Fibroblast of lung (primary cell): ENCODE data around the gene ZG16.

Experiments
- EZH2 ChIP-seq: IDR thresholded peaks from 2 replicates; pipeline ENCODE4 v1.5.1; 2012; ENCODE audit warnings: low read length, control low read depth, mild to moderate bottlenecking; ENCODE audit errors: missing control alignments
- TF ChIP-seq, protein P1 (sequence below), 2 donors: IDR thresholded peaks in 1 of 2; conservative IDR thresholded peaks in 1 of 2; 1 replicate in 1 of 2; 2 replicates in 1 of 2; pipeline ENCODE4 v1.5.1; 2011 to 2012; ENCODE audit warnings: low read length in 2 of 2, control low read depth in 1 of 2, inconsistent platforms in 1 of 2, low read depth in 1 of 2, mild to moderate bottlenecking in 1 of 2

DNA sequence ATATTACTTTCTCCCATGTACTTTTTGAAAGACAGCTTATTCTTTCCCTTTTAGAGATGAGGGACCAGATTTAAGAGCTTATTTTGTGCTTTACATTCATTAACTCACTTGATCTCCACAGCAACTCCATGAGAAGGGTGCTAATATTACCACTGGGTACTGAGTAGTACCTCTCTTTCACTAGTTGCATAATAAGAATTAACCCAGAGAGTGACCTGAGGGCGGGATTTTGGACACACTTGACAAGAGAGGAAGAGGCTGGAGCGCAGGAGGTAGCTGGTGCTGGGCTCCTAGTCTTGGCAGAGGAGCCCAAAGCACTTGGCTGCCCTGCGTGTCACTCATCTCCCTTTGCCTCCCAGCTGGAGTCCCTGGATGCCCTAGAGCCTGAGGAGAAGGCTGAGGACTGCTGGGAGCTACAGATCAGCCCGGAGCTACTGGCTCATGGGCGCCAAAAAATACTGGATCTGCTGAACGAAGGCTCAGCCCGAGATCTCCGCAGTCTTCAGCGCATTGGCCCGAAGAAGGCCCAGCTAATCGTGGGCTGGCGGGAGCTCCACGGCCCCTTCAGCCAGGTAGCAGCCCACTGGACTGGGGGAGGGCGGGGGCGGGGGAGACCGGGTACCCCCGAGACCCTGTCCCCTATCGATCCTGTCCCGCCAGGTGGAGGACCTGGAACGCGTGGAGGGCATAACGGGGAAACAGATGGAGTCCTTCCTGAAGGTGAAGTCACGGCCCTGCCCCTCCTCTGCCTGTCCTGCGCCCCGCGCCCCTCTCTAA, 26.6 kb downstream of the ZG16 start:
- TF ChIP-seq, protein P1, sequence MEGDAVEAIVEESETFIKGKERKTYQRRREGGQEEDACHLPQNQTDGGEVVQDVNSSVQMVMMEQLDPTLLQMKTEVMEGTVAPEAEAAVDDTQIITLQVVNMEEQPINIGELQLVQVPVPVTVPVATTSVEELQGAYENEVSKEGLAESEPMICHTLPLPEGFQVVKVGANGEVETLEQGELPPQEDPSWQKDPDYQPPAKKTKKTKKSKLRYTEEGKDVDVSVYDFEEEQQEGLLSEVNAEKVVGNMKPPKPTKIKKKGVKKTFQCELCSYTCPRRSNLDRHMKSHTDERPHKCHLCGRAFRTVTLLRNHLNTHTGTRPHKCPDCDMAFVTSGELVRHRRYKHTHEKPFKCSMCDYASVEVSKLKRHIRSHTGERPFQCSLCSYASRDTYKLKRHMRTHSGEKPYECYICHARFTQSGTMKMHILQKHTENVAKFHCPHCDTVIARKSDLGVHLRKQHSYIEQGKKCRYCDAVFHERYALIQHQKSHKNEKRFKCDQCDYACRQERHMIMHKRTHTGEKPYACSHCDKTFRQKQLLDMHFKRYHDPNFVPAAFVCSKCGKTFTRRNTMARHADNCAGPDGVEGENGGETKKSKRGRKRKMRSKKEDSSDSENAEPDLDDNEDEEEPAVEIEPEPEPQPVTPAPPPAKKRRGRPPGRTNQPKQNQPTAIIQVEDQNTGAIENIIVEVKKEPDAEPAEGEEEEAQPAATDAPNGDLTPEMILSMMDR (conservative IDR thresholded peaks at IDR 0.05 in 1 of 2, IDR thresholded peaks at IDR 0.05 in 1 of 2; ENCODE audit: low read depth in 1 of 2, low read length in 2 of 2) = no peak
- no peak for TF ChIP-seq EZH2
